Epithelial cell of esophagus (primary cell): ENCODE measurements around the gene LMCD1.

Source experiments
- DNase-seq: peaks from one replicate; pipeline ENCODE4 v3.0.0; 2010; ENCODE audit warnings: low read depth
- H3K4me3 ChIP-seq: 2 replicates; pipeline ENCODE4 v1.5.1; 2011; ENCODE audit warnings: mild to moderate bottlenecking, low read length, control low read depth
- CTCF ChIP-seq: IDR thresholded peaks from 2 replicates; pipeline ENCODE4 v1.5.1; 2011; ENCODE audit warnings: low read depth, mild to moderate bottlenecking, low read length, control low read depth, inconsistent platforms; ENCODE audit not compliant: insufficient read depth; ENCODE audit errors: missing control alignments

Gene LMCD1

DNA sequence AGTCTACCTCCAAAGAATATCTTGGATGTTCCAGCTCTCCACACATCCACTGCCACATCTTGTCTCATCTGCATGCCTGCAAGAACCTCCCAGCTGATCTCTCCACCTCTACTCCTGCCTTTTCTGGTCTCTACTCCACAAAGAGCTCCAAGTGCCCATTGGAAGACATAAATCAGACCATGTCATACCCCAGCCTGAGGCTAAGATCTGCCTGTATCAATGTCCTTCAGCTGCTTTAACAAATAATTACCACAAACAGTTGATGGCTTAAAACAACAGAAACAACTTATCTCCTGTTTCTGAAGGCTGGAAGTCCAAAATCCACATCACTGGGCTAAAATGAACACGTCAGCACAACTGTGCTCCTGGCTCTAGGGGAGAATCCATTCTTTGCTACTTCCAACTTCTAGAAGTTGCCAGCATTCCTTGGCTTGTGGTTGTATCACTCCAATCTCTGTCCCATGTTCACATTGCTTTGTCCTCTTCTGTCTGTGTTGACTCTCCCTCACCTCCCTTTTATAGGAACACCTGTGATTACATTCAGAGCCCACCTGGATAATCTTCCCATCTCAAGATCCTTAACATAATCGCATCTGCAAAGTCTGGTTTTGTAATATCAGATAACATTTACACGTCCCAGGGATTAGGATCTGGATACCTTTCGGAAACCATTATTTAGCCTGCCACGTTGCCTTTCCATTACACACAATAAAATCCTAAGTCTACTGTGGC lies 17.0 kb upstream of the LMCD1 start:
- no peak overlapping the region for H3K4me3 ChIP-seq
- no peak for TF ChIP-seq CTCF
- DNase-seq = no peak

GRCh38 chr3:8485141-8485870 lies 16.3 kb upstream of the LMCD1 start:
- no peak overlapping the region for H3K4me3 ChIP-seq
- no peak for DNase-seq
- TF ChIP-seq CTCF = no peak

DNA sequence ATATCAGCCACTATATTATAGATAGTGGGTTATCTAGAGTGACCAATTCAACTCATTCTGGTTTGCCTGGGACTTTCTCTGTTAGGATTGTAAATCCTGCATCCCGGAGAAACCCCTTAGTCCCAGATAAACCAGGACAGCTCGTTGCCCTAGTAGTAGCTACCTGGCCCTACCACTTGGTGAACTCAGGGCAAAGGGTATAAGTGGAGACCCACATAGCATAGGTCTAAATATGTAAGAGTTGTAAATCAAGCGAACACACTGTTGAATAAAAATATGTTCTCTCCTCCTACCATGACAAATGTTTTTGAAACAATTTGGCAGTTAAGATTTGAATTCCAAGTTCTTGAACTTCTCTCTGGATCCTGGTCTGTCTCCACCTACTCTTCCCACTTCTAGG lies 15.7 kb upstream of the LMCD1 start:
- TF ChIP-seq CTCF = no peak
- no peak for DNase-seq

GRCh38 chr3:8486434-8486833 lies 15.2 kb upstream of the LMCD1 start:
- no peak overlapping the region for H3K4me3 ChIP-seq
- no peak for DNase-seq
- no peak for TF ChIP-seq CTCF

More for the DNA sequence above, 15.7 kb upstream of the LMCD1 start:
- H3K4me3 ChIP-seq = no peak overlapping the region

DNA sequence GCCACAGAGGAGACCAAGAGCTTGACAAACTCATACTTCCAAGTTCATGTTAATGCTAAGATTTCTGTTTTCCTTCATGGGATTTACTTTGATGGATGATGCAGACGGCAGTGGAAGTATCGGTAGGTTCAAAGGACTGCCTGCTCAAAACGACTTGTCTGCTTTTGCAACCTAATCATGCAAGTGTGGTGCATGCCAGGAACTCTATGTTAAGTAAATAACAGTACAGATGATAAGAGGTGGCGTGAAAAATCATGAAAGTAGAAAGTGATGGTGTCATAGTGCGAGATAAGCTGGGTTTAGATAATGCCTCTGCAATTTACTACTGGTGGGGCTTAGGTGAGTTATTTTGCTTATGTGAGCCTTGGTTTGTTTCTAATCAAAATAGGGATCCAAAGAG lies 14.7 kb upstream of the LMCD1 start:
- TF ChIP-seq CTCF = no peak
- no peak overlapping the region for H3K4me3 ChIP-seq
- DNase-seq = no peak

DNA sequence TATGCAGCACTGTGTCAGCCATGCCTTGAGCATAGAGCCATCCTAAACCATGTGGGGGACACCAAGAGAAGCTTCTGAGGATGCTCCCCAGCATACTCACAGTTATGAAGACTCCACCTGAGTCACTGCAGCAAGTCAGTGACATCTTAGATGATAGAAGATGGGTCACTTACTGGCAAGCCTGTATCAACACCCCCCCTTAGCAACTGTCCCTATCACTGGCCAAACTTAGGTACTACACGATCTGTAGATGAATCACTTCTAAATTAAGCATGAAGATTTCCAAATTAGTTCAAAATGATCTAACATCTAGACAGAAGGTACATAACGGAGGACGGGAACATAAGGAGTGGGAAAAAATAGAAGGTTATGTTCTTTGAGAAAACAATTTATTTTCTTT lies 13.2 kb upstream of the LMCD1 start:
- no peak for DNase-seq
- TF ChIP-seq CTCF = no peak
- no peak overlapping the region for H3K4me3 ChIP-seq
